Measurements from ENCODE around the gene SYNGAP1. TPM values are rescaled to one million over a fixed set of nuclear protein-coding genes. Genes with fewer than 3 reads are reported as not detected.

SYNGAP1 gene
- total RNA-seq, 2 donors from 2014 or later: 3.6 to 10.1 TPM

DNA sequence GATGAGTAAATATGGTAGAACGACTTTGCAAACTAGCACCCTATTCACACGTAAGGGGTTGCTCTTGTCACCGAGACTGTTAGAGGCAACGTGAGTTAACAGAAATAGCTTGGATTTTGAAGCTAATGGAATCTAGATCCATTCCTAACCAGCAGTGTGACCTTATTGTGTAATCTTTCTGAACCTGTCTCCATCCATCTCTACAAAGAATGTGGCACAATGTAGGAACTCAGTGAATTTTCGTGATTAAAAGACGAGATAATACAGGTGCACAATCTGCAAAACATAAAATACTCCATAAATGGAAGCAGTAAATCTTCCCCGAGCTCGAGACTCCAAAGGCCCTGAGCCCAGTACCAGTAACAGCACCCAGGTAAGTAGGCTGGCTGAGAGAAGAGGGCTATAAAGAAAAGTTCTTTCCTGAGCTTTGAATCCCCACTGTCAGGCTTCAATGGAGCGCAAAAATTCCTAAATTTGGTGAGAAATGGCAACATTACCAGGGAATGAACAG is 29.0 kb upstream of the SYNGAP1 start:
- Histone ChIP-seq H3K4me1 (peaks cover 0 to 14% of the 10 kb centered on the region in 2 donors), H3K27me3 (no peaks in the 10 kb centered on the region), H3K36me3 (no peaks in the 10 kb centered on the region), H3K4me3 (peak overlapping the region in 1 of 2 donors; percentile 53), H3K9me3 (no peaks in the 10 kb centered on the region), H3K27ac (peak overlapping the region; percentile 89 to 94)
- no peak for DNase-seq (ENCODE audit: low spot score)
- TF ChIP-seq, protein P1, sequence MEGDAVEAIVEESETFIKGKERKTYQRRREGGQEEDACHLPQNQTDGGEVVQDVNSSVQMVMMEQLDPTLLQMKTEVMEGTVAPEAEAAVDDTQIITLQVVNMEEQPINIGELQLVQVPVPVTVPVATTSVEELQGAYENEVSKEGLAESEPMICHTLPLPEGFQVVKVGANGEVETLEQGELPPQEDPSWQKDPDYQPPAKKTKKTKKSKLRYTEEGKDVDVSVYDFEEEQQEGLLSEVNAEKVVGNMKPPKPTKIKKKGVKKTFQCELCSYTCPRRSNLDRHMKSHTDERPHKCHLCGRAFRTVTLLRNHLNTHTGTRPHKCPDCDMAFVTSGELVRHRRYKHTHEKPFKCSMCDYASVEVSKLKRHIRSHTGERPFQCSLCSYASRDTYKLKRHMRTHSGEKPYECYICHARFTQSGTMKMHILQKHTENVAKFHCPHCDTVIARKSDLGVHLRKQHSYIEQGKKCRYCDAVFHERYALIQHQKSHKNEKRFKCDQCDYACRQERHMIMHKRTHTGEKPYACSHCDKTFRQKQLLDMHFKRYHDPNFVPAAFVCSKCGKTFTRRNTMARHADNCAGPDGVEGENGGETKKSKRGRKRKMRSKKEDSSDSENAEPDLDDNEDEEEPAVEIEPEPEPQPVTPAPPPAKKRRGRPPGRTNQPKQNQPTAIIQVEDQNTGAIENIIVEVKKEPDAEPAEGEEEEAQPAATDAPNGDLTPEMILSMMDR (IDR thresholded peaks at IDR 0.05): no peak

DNA sequence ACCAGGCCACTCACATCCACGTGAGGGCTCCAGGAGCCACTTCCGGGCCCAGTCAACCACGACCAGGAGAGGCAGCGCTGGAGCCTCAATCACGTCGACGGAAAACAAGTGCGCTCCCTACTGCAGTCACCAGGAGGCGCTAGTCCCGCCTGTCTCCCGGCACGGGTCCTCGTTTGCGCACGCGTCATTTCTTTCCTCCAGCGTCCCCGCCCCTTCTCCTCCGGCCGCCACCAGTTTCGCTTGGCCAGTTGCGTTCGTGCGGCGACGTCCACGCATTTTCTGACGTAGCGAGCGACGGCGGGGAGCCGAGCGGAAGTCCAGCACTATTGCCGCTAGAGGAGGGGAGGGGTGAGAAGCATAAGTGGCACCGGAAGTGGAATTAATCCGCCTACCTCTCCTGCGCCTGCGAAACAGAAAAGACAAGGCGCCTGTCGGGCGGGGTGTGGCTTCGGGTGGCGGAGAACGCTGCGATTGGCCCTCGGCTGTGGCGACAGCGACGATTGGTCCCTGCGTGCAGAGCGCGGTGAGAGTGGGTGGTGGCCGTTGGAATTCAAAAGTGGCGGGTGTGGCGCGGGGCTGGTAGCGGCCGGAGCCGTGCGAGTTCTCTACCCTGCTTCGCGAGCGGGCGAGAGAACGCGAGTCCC is 28.5 kb upstream of the SYNGAP1 start, which contains the start of gene KIFC1:
TSS of gene KIFC1 (plus strand) at position 546 of the 644 bp plus-strand sequence. CDS start 163 bp downstream, outside the sequence.
- TF ChIP-seq, protein P1 (IDR thresholded peaks at IDR 0.05): peak; percentile 91 to 98
- H3K27ac ChIP-seq: peak within 1 kb of the TSS; percentile 89 to 94
- no peaks in the 10 kb centered on the region for H3K36me3 ChIP-seq
- H3K4me1 ChIP-seq: peaks cover 0 to 14% of the 10 kb centered on the region in 2 donors
- no peaks in the 10 kb centered on the region for H3K9me3 ChIP-seq
- DNase-seq (ENCODE audit: low spot score): peak; percentile 99
- peak within 1 kb of the TSS; percentile 34 to 53 for H3K4me3 ChIP-seq
- no peaks in the 10 kb centered on the region for H3K27me3 ChIP-seq

DNA sequence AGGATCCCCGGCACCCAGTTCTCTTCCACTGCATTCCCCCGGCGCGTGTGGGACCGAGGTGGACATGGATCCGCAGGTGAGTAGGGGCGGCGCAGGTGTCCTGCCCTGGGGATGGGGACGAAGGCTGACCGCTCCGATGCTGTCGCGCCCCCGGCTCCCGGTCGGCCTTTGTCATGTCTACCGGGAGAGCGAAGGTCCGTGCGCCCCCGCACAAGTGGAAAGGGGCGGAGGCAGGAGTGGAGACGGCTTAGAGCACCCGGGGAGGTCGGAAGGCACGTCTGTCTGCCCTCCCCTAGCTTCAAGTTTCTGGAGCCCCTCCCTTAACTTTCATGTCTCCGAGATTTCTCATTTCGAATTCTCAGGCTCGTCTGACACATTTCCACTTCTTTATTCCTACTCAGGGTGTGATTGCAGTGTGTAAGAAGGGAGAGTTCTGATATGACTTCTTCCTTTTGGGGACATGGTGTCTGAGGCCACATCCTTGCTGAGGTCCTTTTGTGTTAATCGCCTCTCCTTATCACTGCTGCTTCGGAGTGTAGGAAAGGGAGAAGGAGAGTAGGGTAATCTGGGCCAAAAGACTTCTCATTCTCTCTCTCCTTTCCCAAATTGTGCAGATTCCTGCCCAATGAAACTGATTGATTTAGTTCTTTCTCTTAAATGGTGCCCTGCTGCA is 27.8 kb upstream of the SYNGAP1 start:
- Histone ChIP-seq H3K4me3 (peak overlapping the region; percentile 34 to 53), H3K27ac (peak overlapping the region; percentile 65 to 94), H3K27me3 (no peaks in the 10 kb centered on the region), H3K4me1 (peaks cover 0 to 14% of the 10 kb centered on the region in 2 donors), H3K9me3 (no peaks in the 10 kb centered on the region), H3K36me3 (no peaks in the 10 kb centered on the region)
- TF ChIP-seq, protein P1 (IDR thresholded peaks at IDR 0.05): no peak
- no peak for DNase-seq (ENCODE audit: low spot score)

DNA sequence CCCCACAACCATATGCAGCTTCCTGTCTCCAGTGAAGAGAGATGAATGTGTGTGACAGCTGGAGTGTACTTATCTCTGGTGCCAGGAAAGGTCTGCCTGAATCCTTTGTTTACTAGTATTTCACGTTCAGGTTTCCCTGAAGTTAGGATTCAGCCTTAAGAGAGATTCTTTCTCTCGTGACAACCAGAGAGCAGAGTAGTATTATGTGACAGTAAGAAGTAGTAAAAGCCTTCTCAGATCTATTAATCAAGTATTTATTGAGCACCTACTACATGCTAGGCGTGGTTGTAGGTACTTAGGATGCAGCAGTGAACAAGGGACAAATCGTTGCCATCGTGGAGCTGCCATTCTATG is 27.3 kb upstream of the SYNGAP1 start:
- Histone ChIP-seq H3K27me3 (no peaks in the 10 kb centered on the region), H3K4me3 (peak overlapping the region in 1 of 2 donors; percentile 53), H3K4me1 (peaks cover 0 to 14% of the 10 kb centered on the region in 2 donors), H3K36me3 (no peaks in the 10 kb centered on the region), H3K27ac (no peak overlapping the region), H3K9me3 (no peaks in the 10 kb centered on the region)
- no peak for DNase-seq (ENCODE audit: low spot score)
- TF ChIP-seq, protein P1 (IDR thresholded peaks at IDR 0.05): no peak

DNA sequence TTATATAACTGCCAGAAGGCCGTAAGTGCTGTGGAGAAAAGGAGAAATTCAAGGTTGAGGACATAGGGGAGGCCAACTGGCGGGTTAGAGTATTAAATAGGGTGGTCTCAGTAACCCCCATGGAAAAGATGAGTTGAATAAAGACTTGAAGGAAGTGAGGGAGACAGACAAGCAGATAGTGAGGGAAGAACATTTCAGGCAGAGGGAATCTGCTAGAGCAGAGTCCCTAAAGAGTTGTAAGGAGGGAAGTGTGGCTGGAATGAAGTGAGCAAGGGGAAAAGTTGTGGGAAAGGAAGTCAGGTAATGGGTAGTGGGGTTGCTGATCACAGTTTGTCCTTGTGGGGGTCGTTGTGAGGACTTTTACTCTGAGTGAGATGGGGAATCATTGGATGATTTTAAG is 26.9 kb upstream of the SYNGAP1 start:
- no peak overlapping the region for H3K4me3 ChIP-seq
- H3K27me3 ChIP-seq: no peaks in the 10 kb centered on the region
- peaks cover 0 to 14% of the 10 kb centered on the region in 2 donors for H3K4me1 ChIP-seq
- TF ChIP-seq, protein P1 (IDR thresholded peaks at IDR 0.05): no peak
- H3K36me3 ChIP-seq: no peaks in the 10 kb centered on the region
- no peak overlapping the region for H3K27ac ChIP-seq
- no peaks in the 10 kb centered on the region for H3K9me3 ChIP-seq
- DNase-seq (ENCODE audit: low spot score): no peak

Data from right atrium auricular region (tissue), 2 donors.